GM10248 (cell line): ENCODE measurements around the gene SDK1.

Experiments
- CTCF ChIA-PET: fragments of 300-600 bp; sonication (Branson Sonifier 250); formaldehyde crosslinking; extraction: SDS; loops from one replicate; lab custom pipeline; 2021; ENCODE audit warnings: antibody characterized with exemption; lab: Yijun Ruan, JAX
- POLR2A ChIA-PET: fragments of 350-650 bp; sonication (Branson Sonifier 250); formaldehyde crosslinking; extraction: SDS; loops from one replicate; lab custom pipeline; 2020; ENCODE audit warnings: antibody characterized with exemption; lab: Yijun Ruan, JAX
- DNase-seq: peaks from one replicate; pipeline ENCODE4 v3.0.0; 2012; ENCODE audit errors: extremely low spot score
- CTCF ChIP-seq: IDR thresholded peaks from 2 replicates; pipeline ENCODE4 v1.5.1; 2012; ENCODE audit warnings: mild to moderate bottlenecking, low read depth; ENCODE audit errors: extremely low read depth, missing control alignments, control extremely low read depth

The SDK1 gene

GRCh38 chr7:4140933-4141332, 839.9 kb downstream of the SDK1 start:
- ChIA-PET CTCF (no interaction called here), POLR2A (no interaction called here)
- no peak for TF ChIP-seq CTCF
- no peak for DNase-seq

- no peak for TF ChIP-seq CTCF
- CTCF ChIA-PET = no interaction called here
- POLR2A ChIA-PET = no interaction called here
- DNase-seq = no peak
Observed at GRCh38 chr7:4143006-4143405, 842.0 kb downstream of the SDK1 start.

GRCh38 chr7:4143511-4144171, 842.6 kb downstream of the SDK1 start:
- no peak for DNase-seq
- no peak for TF ChIP-seq CTCF
- ChIA-PET CTCF (no interaction called here), POLR2A (no interaction called here)

GRCh38 chr7:4144172-4144701, 843.2 kb downstream of the SDK1 start:
- no peak for DNase-seq
- CTCF ChIA-PET = no interaction called here
- POLR2A ChIA-PET = no interaction called here
- TF ChIP-seq CTCF = no peak

- CTCF ChIA-PET = no interaction called here
- POLR2A ChIA-PET = no interaction called here
- no peak for TF ChIP-seq CTCF
- no peak for DNase-seq
Observed at GRCh38 chr7:4144811-4145510, 843.9 kb downstream of the SDK1 start.

GRCh38 chr7:4145576-4145975, 844.5 kb downstream of the SDK1 start:
- ChIA-PET POLR2A (no interaction called here), CTCF (no interaction called here)
- TF ChIP-seq CTCF = no peak
- DNase-seq = no peak
